Karpas-422 (cell line): ENCODE data around the gene HTRA1. TPM values are rescaled to one million over a fixed set of nuclear protein-coding genes. Genes with fewer than 3 reads are reported as not detected.

Experiments used
- DNase-seq: peaks from one replicate; pipeline ENCODE4 v3.0.0-alpha.2; 2015
- H2AFZ ChIP-seq: fragments of 200-600 bp; sonication (generic); 2 replicates; pipeline ENCODE4 v1.6.1; 2014; ENCODE audit warnings: antibody characterized with exemption, low read length, mixed read lengths
- H3K27ac ChIP-seq: fragments of 200-600 bp; sonication (generic); 2 replicates; pipeline ENCODE4 v1.5.1; 2014; ENCODE audit warnings: mild to moderate bottlenecking, low read length, moderate library complexity
- H3K27me3 ChIP-seq: fragments of 200-600 bp; sonication (generic); 2 replicates; pipeline ENCODE4 v1.6.1; 2014; ENCODE audit warnings: low read length, mixed read lengths
- H3K36me3 ChIP-seq: fragments of 200-600 bp; sonication (generic); 2 replicates; pipeline ENCODE4 v1.6.1; 2014; ENCODE audit warnings: low read length, mixed read lengths; ENCODE audit not compliant: insufficient read depth
- H3K4me1 ChIP-seq: fragments of 200-600 bp; sonication (generic); 2 replicates; pipeline ENCODE4 v1.6.1; 2014; ENCODE audit warnings: mild to moderate bottlenecking, low read length, mixed read lengths
- H3K4me2 ChIP-seq: fragments of 200-600 bp; sonication (generic); 2 replicates; pipeline ENCODE4 v1.6.1; 2014; ENCODE audit warnings: low read length, low read depth, mild to moderate bottlenecking; ENCODE audit not compliant: poor library complexity, severe bottlenecking
- H3K4me3 ChIP-seq: fragments of 200-600 bp; sonication (generic); 2 replicates; pipeline ENCODE4 v1.5.1; 2014; ENCODE audit warnings: mild to moderate bottlenecking, antibody characterized with exemption, low read length, mixed read lengths
- H3K79me2 ChIP-seq: fragments of 200-600 bp; sonication (generic); 2 replicates; pipeline ENCODE4 v1.6.1; 2014; ENCODE audit warnings: mild to moderate bottlenecking, low read length, mixed read lengths
- H3K9ac ChIP-seq: fragments of 200-600 bp; sonication (generic); 2 replicates; pipeline ENCODE4 v1.6.0; 2014; ENCODE audit warnings: low read length
- H3K9me2 ChIP-seq: fragments of 200-600 bp; sonication (generic), shearing (Covaris generic); replicated peaks from 2 replicates; pipeline ENCODE4 v1.6.0; 2014; ENCODE audit warnings: mild to moderate bottlenecking, low read length, moderate library complexity; ENCODE audit not compliant: insufficient read depth
- H3K9me3 ChIP-seq: fragments of 300-700, 200-600 bp; sonication (generic); 2 replicates; pipeline ENCODE4 v1.6.1; 2014; ENCODE audit warnings: low read length, mixed read lengths
- H4K20me1 ChIP-seq: fragments of 200-600 bp; sonication (generic); 2 replicates; pipeline ENCODE4 v1.6.1; 2014; ENCODE audit warnings: mild to moderate bottlenecking, antibody characterized with exemption, low read length, low read depth; ENCODE audit not compliant: insufficient read depth
- total RNA-seq: library from RNA; depleted of rRNA; stranded (reverse); fragments of >200 nt; shearing (Covaris generic); gene quantifications from 2 replicates; pipeline ENCODE4 v1.2.3, GENCODE V29; 2014; ENCODE audit warnings: low replicate concordance

The HTRA1 gene
- total RNA-seq, 1 experiment from 2014 or later: not detected

- no peaks in the 10 kb centered on the region for H3K4me1 ChIP-seq
- no peak overlapping the region for H3K4me2 ChIP-seq
- H3K4me3 ChIP-seq: no peak overlapping the region
- no peaks in the 10 kb centered on the region for H3K9me2 ChIP-seq
- H2AFZ ChIP-seq: no peak overlapping the region
- no peaks in the 10 kb centered on the region for H3K79me2 ChIP-seq
- H3K9ac ChIP-seq: no peak overlapping the region
- no peaks in the 10 kb centered on the region for H3K27me3 ChIP-seq
- H3K9me3 ChIP-seq: no peaks in the 10 kb centered on the region
- DNase-seq: no peak
- H3K27ac ChIP-seq: no peak overlapping the region
- no peaks in the 10 kb centered on the region for H3K36me3 ChIP-seq
- H4K20me1 ChIP-seq: no peaks in the 10 kb centered on the region
Measured at GRCh38 chr10:122505885-122506645, 44.7 kb downstream of the HTRA1 start.

- Histone ChIP-seq H3K79me2 (no peaks in the 10 kb centered on the region), H2AFZ (no peak overlapping the region), H3K36me3 (no peaks in the 10 kb centered on the region), H3K27ac (no peak overlapping the region), H3K27me3 (no peaks in the 10 kb centered on the region), H3K9ac (no peak overlapping the region), H3K4me1 (no peaks in the 10 kb centered on the region), H3K4me2 (no peak overlapping the region), H4K20me1 (no peaks in the 10 kb centered on the region), H3K9me3 (no peaks in the 10 kb centered on the region), H3K9me2 (no peaks in the 10 kb centered on the region), H3K4me3 (no peak overlapping the region)
- DNase-seq: no peak
Measured at GRCh38 chr10:122507616-122508015, 46.3 kb downstream of the HTRA1 start.

GRCh38 chr10:122508021-122508420 is 46.7 kb downstream of the HTRA1 start:
- Histone ChIP-seq H2AFZ (no peak overlapping the region), H3K27me3 (no peaks in the 10 kb centered on the region), H3K36me3 (no peaks in the 10 kb centered on the region), H3K79me2 (no peaks in the 10 kb centered on the region), H3K4me2 (no peak overlapping the region), H4K20me1 (no peaks in the 10 kb centered on the region), H3K27ac (no peak overlapping the region), H3K4me3 (no peak overlapping the region), H3K4me1 (no peaks in the 10 kb centered on the region), H3K9me3 (no peaks in the 10 kb centered on the region), H3K9me2 (no peaks in the 10 kb centered on the region), H3K9ac (no peak overlapping the region)
- DNase-seq: no peak

- no peaks in the 10 kb centered on the region for H3K9me3 ChIP-seq
- H3K27me3 ChIP-seq: no peaks in the 10 kb centered on the region
- H3K4me1 ChIP-seq: no peaks in the 10 kb centered on the region
- no peaks in the 10 kb centered on the region for H3K36me3 ChIP-seq
- no peak overlapping the region for H3K9ac ChIP-seq
- H3K79me2 ChIP-seq: no peaks in the 10 kb centered on the region
- H3K9me2 ChIP-seq: no peaks in the 10 kb centered on the region
- H3K4me3 ChIP-seq: no peak overlapping the region
- no peak overlapping the region for H3K27ac ChIP-seq
- no peaks in the 10 kb centered on the region for H4K20me1 ChIP-seq
- H3K4me2 ChIP-seq: no peak overlapping the region
- no peak for DNase-seq
- H2AFZ ChIP-seq: no peak overlapping the region
Measured at GRCh38 chr10:122509323-122509722, 48.0 kb downstream of the HTRA1 start.

- Histone ChIP-seq H3K27me3 (no peaks in the 10 kb centered on the region), H3K79me2 (no peaks in the 10 kb centered on the region), H3K4me3 (no peak overlapping the region), H4K20me1 (no peaks in the 10 kb centered on the region), H3K36me3 (no peaks in the 10 kb centered on the region), H3K9ac (no peak overlapping the region), H3K9me3 (no peaks in the 10 kb centered on the region), H3K4me2 (no peak overlapping the region), H3K4me1 (no peaks in the 10 kb centered on the region), H2AFZ (no peak overlapping the region), H3K9me2 (no peaks in the 10 kb centered on the region), H3K27ac (no peak overlapping the region)
- DNase-seq: no peak
Measured at GRCh38 chr10:122510326-122510725, 49.0 kb downstream of the HTRA1 start.

GRCh38 chr10:122510736-122511135 is 49.4 kb downstream of the HTRA1 start:
- H3K9ac ChIP-seq: no peak overlapping the region
- H3K79me2 ChIP-seq: no peaks in the 10 kb centered on the region

GRCh38 chr10:122513053-122513452 is 51.7 kb downstream of the HTRA1 start:
- Histone ChIP-seq H3K9ac (no peak overlapping the region), H3K36me3 (no peaks in the 10 kb centered on the region), H3K4me1 (no peaks in the 10 kb centered on the region), H3K27me3 (no peaks in the 10 kb centered on the region), H2AFZ (no peak overlapping the region), H3K4me2 (no peak overlapping the region), H3K79me2 (no peaks in the 10 kb centered on the region), H3K9me3 (no peaks in the 10 kb centered on the region), H3K4me3 (no peak overlapping the region), H3K27ac (no peak overlapping the region), H3K9me2 (no peaks in the 10 kb centered on the region), H4K20me1 (no peaks in the 10 kb centered on the region)
- DNase-seq: no peak

More at GRCh38 chr10:122510736-122511135, 49.4 kb downstream of the HTRA1 start:
- Histone ChIP-seq H3K27ac (no peak overlapping the region), H3K27me3 (no peaks in the 10 kb centered on the region), H2AFZ (no peak overlapping the region), H4K20me1 (no peaks in the 10 kb centered on the region), H3K4me1 (no peaks in the 10 kb centered on the region), H3K9me2 (no peaks in the 10 kb centered on the region), H3K9me3 (no peaks in the 10 kb centered on the region), H3K4me2 (no peak overlapping the region), H3K4me3 (no peak overlapping the region), H3K36me3 (no peaks in the 10 kb centered on the region)
- peak; percentile 45 for DNase-seq

- DNase-seq: no peak
- no peaks in the 10 kb centered on the region for H4K20me1 ChIP-seq
- no peaks in the 10 kb centered on the region for H3K27me3 ChIP-seq
- H3K9me3 ChIP-seq: no peaks in the 10 kb centered on the region
- no peaks in the 10 kb centered on the region for H3K9me2 ChIP-seq
- no peak overlapping the region for H3K4me3 ChIP-seq
- H3K36me3 ChIP-seq: no peaks in the 10 kb centered on the region
- H3K79me2 ChIP-seq: no peaks in the 10 kb centered on the region
- H3K4me2 ChIP-seq: no peak overlapping the region
- no peak overlapping the region for H3K9ac ChIP-seq
- H3K27ac ChIP-seq: no peak overlapping the region
- no peak overlapping the region for H2AFZ ChIP-seq
- no peaks in the 10 kb centered on the region for H3K4me1 ChIP-seq
Measured at GRCh38 chr10:122514045-122514840, 52.9 kb downstream of the HTRA1 start.
